Stimulated activated CD4-positive, alpha-beta T cell treated with anti-CD3 and anti-CD28 coated beads, Interleukin-1b, Interleukin-23, amount 100 ng/mL, for 48 hours (primary cell): ENCODE data around the gene JAKMIP1.
A peak's percentile ranks its signal among the peaks of the same experiment; 100 is the strongest.
"Not testable (repeated sequence)": the region's sequence is repeated elsewhere in the genome, so short reads cannot be mapped to it uniquely, and the experiment has no call there.

Experiments
- DNase-seq: peaks from one replicate; pipeline ENCODE4 v3.0.0-alpha.2; 2020

Gene JAKMIP1

GRCh38 chr4:6141021-6141420 lies 59.3 kb downstream of the JAKMIP1 start:
- DNase-seq, result not testable (repeated sequence)

- no peak for DNase-seq
Observed at GRCh38 chr4:6137747-6138135, 62.6 kb downstream of the JAKMIP1 start.

- no peak for DNase-seq
Observed at GRCh38 chr4:6137027-6137746, 63.2 kb downstream of the JAKMIP1 start.

- peak; percentile 10 for DNase-seq
Observed at GRCh38 chr4:6134612-6135220, 65.6 kb downstream of the JAKMIP1 start.

GRCh38 chr4:6132716-6133115 lies 67.6 kb downstream of the JAKMIP1 start:
- no peak for DNase-seq

- DNase-seq, result no peak
Observed at GRCh38 chr4:6128221-6128850, 72.0 kb downstream of the JAKMIP1 start.

- DNase-seq, result no peak
Observed at GRCh38 chr4:6126971-6127745, 73.2 kb downstream of the JAKMIP1 start.

- DNase-seq, result no peak
Observed at GRCh38 chr4:6125103-6125651, 75.2 kb downstream of the JAKMIP1 start.

GRCh38 chr4:6124386-6125102 lies 75.8 kb downstream of the JAKMIP1 start:
- DNase-seq, result no peak

GRCh38 chr4:6123976-6124375 lies 76.4 kb downstream of the JAKMIP1 start:
- DNase-seq, result no peak

GRCh38 chr4:6123541-6123940 lies 76.8 kb downstream of the JAKMIP1 start:
- DNase-seq, result no peak

GRCh38 chr4:6123116-6123515 lies 77.2 kb downstream of the JAKMIP1 start:
- DNase-seq, result no peak

- no peak for DNase-seq
Observed at GRCh38 chr4:6122496-6122895, 77.9 kb downstream of the JAKMIP1 start.

GRCh38 chr4:6121941-6122340 lies 78.4 kb downstream of the JAKMIP1 start:
- DNase-seq, result no peak

- no peak for DNase-seq
Observed at GRCh38 chr4:6121276-6121850, 79.0 kb downstream of the JAKMIP1 start.

- no peak for DNase-seq
Observed at GRCh38 chr4:6120361-6120760, 80.0 kb downstream of the JAKMIP1 start.

GRCh38 chr4:6119507-6120020 lies 80.8 kb downstream of the JAKMIP1 start:
- DNase-seq, result no peak

GRCh38 chr4:6118201-6118600 lies 82.1 kb downstream of the JAKMIP1 start:
- no peak for DNase-seq

GRCh38 chr4:6116696-6117285 lies 83.6 kb downstream of the JAKMIP1 start:
- no peak for DNase-seq

- DNase-seq, result no peak
Observed at GRCh38 chr4:6115746-6116586, 84.4 kb downstream of the JAKMIP1 start.

GRCh38 chr4:6115342-6115741 lies 85.0 kb downstream of the JAKMIP1 start:
- DNase-seq, result no peak
